HG03439 (cell line): Measurements from ENCODE around the gene IER2.
"Not testable (repeated sequence)": the region's sequence is repeated elsewhere in the genome, so short reads cannot be mapped to it uniquely, and the experiment has no call there.

ENCODE experiments used
- ATAC-seq: cut with Tn5 transposase; IDR thresholded peaks from one replicate; pipeline ENCODE4 v1.9.1; 2021; ENCODE audit warnings: mild to moderate bottlenecking, moderate library complexity; ENCODE audit not compliant: unreplicated experiment

The IER2 gene

GRCh38 chr19:13138171-13138915 lies 11.9 kb upstream of the IER2 start:
- ATAC-seq: no peak

GRCh38 chr19:13138916-13139198 lies 11.4 kb upstream of the IER2 start:
- ATAC-seq: no peak

GRCh38 chr19:13139633-13140311 lies 10.4 kb upstream of the IER2 start:
- no peak for ATAC-seq

GRCh38 chr19:13146763-13147563 lies 3.2 kb upstream of the IER2 start:
- no peak for ATAC-seq

GRCh38 chr19:13149173-13149627 lies 1.0 kb upstream of the IER2 start:
- ATAC-seq: not testable (repeated sequence)

- ATAC-seq: no peak
Observed at GRCh38 chr19:13149628-13150186, 504 bp upstream of the IER2 start.

GRCh38 chr19:13150931-13151604 lies 857 bp downstream of the IER2 start:
- ATAC-seq: no peak

GRCh38 chr19:13151605-13152355 lies 1.6 kb downstream of the IER2 start:
- ATAC-seq: peak; percentile 40

GRCh38 chr19:13152356-13152973 lies 2.3 kb downstream of the IER2 start:
- ATAC-seq: peak; percentile 14

GRCh38 chr19:13152974-13153568 lies 2.9 kb downstream of the IER2 start:
- peak; percentile 35 for ATAC-seq

GRCh38 chr19:13153569-13154240 lies 3.5 kb downstream of the IER2 start:
- ATAC-seq: no peak

- no peak for ATAC-seq
Observed at GRCh38 chr19:13154241-13154778, 4.1 kb downstream of the IER2 start.

GRCh38 chr19:13154911-13155471 lies 4.8 kb downstream of the IER2 start:
- no peak for ATAC-seq

GRCh38 chr19:13155472-13156359 lies 5.5 kb downstream of the IER2 start:
- no peak for ATAC-seq

GRCh38 chr19:13159713-13160112 lies 9.5 kb downstream of the IER2 start:
- ATAC-seq: no peak

GRCh38 chr19:13160557-13160956 lies 10.3 kb downstream of the IER2 start:
- ATAC-seq: no peak
